Osteoblast (primary cell): ENCODE measurements around the gene UNC5A. TPM values are rescaled to one million over a fixed set of nuclear protein-coding genes. Genes with fewer than 3 reads are reported as not detected.

Experiments used
- DNase-seq: peaks from one replicate; pipeline ENCODE4 v3.0.0; 2011; ENCODE audit warnings: low spot score, mixed read lengths; ENCODE audit not compliant: insufficient read length; ENCODE audit errors: missing footprints
- H2AFZ ChIP-seq: 2 replicates; pipeline ENCODE4 v1.6.0; 2011; ENCODE audit warnings: mild to moderate bottlenecking, low read length
- H3K27ac ChIP-seq: 2 replicates; pipeline ENCODE4 v1.5.1; 2011; ENCODE audit warnings: mild to moderate bottlenecking, low read depth, low read length, moderate library complexity
- H3K27me3 ChIP-seq: 2 replicates; pipeline ENCODE4 v1.6.0; 2012; ENCODE audit warnings: mild to moderate bottlenecking, control low read depth, inconsistent platforms, low read length, moderate library complexity; ENCODE audit not compliant: insufficient read depth
- H3K36me3 ChIP-seq: 2 replicates; pipeline ENCODE4 v1.5.1; 2011; ENCODE audit warnings: mild to moderate bottlenecking, low read length, control low read depth, moderate library complexity; ENCODE audit not compliant: insufficient read depth
- H3K4me1 ChIP-seq: 2 replicates; pipeline ENCODE4 v1.5.1; 2011; ENCODE audit warnings: mild to moderate bottlenecking, low read length, control low read depth, moderate library complexity; ENCODE audit not compliant: insufficient read depth
- H3K4me2 ChIP-seq: 2 replicates; pipeline ENCODE4 v1.6.0; 2011; ENCODE audit warnings: mild to moderate bottlenecking, low read length; ENCODE audit not compliant: insufficient read depth
- H3K4me3 ChIP-seq: fragments of 200-600 bp; sonication (generic); 3 replicates; pipeline ENCODE4 v1.5.1; 2012; ENCODE audit warnings: mild to moderate bottlenecking, low read length, inconsistent platforms; ENCODE audit not compliant: insufficient read depth
- H3K79me2 ChIP-seq: 2 replicates; pipeline ENCODE4 v1.6.0; 2012; ENCODE audit warnings: mild to moderate bottlenecking, low read length, control low read depth, inconsistent platforms; ENCODE audit not compliant: insufficient read depth
- H3K9me3 ChIP-seq: 2 replicates; pipeline ENCODE4 v1.5.1; 2011; ENCODE audit warnings: low read depth, low read length, control low read depth
- H4K20me1 ChIP-seq: 2 replicates; pipeline ENCODE4 v1.6.0; 2012; ENCODE audit warnings: mild to moderate bottlenecking, low read length, control low read depth; ENCODE audit not compliant: insufficient read depth
- total RNA-seq: library from RNA; depleted of rRNA; stranded (reverse); fragments of >200 nt; gene quantifications from 2 replicates; pipeline ENCODE4 v1.2.3, GENCODE V29; 2012
- TF ChIP-seq, protein P1 (sequence below): IDR thresholded peaks from 2 replicates; pipeline ENCODE4 v1.5.1; 2011; ENCODE audit warnings: mild to moderate bottlenecking, low read depth, low read length, moderate library complexity; ENCODE audit errors: extremely low read depth

The UNC5A gene
- total RNA-seq, 1 donor, result not detected

DNA sequence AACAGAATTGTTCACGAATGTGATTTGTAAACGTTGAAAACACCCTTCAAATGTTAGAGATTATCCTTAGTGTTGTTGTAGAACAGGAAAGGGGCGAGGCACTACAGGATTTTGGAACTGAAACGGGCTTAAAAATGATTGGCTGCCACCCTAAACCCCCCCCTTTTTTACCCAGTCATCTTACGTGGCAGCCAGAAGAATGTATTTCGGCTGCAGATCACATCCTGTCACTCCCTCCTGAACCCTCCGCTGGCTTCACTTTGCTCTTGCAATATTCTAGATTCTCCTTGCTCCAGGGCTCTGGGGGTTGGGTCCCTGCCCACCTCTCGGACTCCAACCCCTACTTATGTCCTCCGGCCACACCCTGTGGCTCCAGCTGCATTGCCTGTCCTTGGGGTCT, 13.9 kb upstream of the UNC5A start:
- TF ChIP-seq, protein P1, sequence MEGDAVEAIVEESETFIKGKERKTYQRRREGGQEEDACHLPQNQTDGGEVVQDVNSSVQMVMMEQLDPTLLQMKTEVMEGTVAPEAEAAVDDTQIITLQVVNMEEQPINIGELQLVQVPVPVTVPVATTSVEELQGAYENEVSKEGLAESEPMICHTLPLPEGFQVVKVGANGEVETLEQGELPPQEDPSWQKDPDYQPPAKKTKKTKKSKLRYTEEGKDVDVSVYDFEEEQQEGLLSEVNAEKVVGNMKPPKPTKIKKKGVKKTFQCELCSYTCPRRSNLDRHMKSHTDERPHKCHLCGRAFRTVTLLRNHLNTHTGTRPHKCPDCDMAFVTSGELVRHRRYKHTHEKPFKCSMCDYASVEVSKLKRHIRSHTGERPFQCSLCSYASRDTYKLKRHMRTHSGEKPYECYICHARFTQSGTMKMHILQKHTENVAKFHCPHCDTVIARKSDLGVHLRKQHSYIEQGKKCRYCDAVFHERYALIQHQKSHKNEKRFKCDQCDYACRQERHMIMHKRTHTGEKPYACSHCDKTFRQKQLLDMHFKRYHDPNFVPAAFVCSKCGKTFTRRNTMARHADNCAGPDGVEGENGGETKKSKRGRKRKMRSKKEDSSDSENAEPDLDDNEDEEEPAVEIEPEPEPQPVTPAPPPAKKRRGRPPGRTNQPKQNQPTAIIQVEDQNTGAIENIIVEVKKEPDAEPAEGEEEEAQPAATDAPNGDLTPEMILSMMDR, result no peak
- no peak overlapping the region for H3K27ac ChIP-seq
- H4K20me1 ChIP-seq, result no peaks in the 10 kb centered on the region
- no peaks in the 10 kb centered on the region for H3K9me3 ChIP-seq
- no peak overlapping the region for H3K4me2 ChIP-seq
- H3K36me3 ChIP-seq, result no peaks in the 10 kb centered on the region
- H3K4me3 ChIP-seq, result no peak overlapping the region
- H3K27me3 ChIP-seq, result peaks cover 47% of the 10 kb centered on the region
- no peaks in the 10 kb centered on the region for H3K79me2 ChIP-seq
- DNase-seq, result peak; percentile 84
- H2AFZ ChIP-seq, result no peak overlapping the region
- H3K4me1 ChIP-seq, result no peaks in the 10 kb centered on the region

DNA sequence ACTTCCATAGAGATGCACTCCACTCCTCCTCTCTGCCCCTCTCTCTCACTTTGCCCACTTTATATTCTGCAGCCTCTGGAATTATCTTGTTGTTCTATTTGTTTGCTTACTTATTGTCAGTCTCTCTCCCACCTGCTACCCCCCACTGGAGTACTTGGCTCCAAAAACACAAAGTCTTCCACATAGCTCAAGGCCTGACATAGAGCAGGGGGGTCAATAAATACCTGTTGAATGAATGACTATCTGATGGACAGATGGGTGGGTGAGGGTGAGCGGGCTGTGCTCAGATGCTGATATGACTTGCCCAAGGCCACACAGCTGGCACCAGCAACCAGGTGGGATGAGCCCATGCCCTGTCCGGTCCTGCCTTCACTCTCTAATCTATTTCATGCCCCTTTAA, 13.4 kb upstream of the UNC5A start:
- H3K4me3 ChIP-seq, result no peak overlapping the region
- no peak overlapping the region for H2AFZ ChIP-seq
- DNase-seq, result peak; percentile 63
- H3K9me3 ChIP-seq, result no peaks in the 10 kb centered on the region
- TF ChIP-seq, protein P1, result no peak
- no peaks in the 10 kb centered on the region for H3K4me1 ChIP-seq
- no peak overlapping the region for H3K27ac ChIP-seq
- H3K79me2 ChIP-seq, result no peaks in the 10 kb centered on the region
- no peak overlapping the region for H3K4me2 ChIP-seq
- peaks cover 47% of the 10 kb centered on the region for H3K27me3 ChIP-seq
- no peaks in the 10 kb centered on the region for H4K20me1 ChIP-seq
- no peaks in the 10 kb centered on the region for H3K36me3 ChIP-seq

DNA sequence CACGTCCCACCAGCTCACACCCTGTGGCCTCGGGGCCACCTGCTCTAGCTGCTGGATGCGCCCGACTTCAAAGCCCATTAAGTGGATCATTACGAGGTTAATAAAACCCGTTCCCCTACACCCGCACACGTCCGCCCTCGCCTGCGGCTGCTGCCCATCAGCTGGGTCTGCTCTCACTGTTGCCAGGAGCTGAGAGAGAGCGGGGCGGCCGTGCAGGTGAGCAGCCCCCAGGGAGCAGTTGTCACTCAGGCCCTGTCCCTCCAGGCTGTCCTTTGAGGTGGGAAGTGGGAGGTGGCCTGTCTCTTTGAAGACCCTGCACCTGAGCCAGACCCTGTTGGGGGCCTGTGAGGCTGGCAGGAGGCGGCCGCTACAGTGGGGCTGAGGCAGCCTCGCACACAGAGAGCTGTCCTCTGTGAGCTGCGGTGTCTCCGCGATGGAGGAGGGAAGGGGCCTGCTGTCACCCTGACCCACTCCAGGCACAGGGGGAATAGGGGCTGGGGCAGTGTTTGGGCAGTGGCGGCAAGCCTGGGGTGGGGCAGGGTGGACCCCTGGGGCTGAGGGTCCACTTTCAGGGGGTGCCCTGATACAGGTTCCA, 12.8 kb upstream of the UNC5A start:
- TF ChIP-seq, protein P1, result no peak
- no peaks in the 10 kb centered on the region for H3K36me3 ChIP-seq
- H3K4me1 ChIP-seq, result no peaks in the 10 kb centered on the region
- H3K79me2 ChIP-seq, result no peaks in the 10 kb centered on the region
- H2AFZ ChIP-seq, result no peak overlapping the region
- H3K9me3 ChIP-seq, result no peaks in the 10 kb centered on the region
- H3K4me2 ChIP-seq, result no peak overlapping the region
- H3K27me3 ChIP-seq, result peaks cover 47% of the 10 kb centered on the region
- H3K4me3 ChIP-seq, result no peak overlapping the region
- H4K20me1 ChIP-seq, result no peaks in the 10 kb centered on the region
- peak; percentile 67 for DNase-seq
- no peak overlapping the region for H3K27ac ChIP-seq

DNA sequence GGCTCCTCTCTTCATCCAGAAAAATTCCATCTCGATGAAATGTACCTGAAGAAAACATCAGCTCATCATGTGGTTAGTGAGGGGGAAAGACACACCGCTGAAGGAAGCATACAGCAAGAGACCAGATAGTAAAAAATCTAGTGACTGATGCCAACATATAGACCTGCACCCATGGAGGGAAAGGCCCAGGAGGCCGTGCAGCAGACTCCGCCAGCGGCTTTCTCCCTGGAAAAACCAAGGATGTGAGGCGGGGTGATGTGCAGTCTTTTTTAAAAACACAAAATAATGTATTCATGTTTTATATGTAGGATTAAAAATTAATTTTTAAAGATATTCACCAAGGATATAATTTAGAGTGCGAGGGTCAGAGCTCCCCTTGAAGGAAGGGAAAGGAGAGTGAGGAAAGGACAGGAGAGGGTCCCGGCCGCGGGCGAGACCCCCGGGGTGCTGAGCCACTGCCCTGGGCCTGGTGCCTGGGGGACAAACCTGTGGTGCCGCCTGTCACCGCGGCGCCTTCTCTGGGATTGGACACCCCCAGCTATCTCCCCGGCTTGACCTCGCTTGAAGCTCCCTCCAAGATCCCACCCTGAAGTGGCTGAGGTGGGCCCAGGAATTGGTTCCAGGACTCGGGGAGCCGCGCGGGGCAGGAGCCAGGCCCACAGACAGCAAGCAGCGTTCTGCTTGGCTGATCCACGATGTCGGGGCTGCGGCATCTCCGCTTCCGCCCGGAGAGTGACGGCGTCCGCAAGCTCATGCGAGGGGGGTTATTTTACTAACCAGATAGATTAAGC, 12.1 kb upstream of the UNC5A start:
- no peak overlapping the region for H3K4me2 ChIP-seq
- no peak overlapping the region for H3K27ac ChIP-seq
- no peak overlapping the region for H3K4me3 ChIP-seq
- no peaks in the 10 kb centered on the region for H3K79me2 ChIP-seq
- peaks cover 47% of the 10 kb centered on the region for H3K27me3 ChIP-seq
- H4K20me1 ChIP-seq, result no peaks in the 10 kb centered on the region
- TF ChIP-seq, protein P1, result no peak
- DNase-seq, result peak; percentile 73
- no peaks in the 10 kb centered on the region for H3K4me1 ChIP-seq
- no peaks in the 10 kb centered on the region for H3K36me3 ChIP-seq
- H2AFZ ChIP-seq, result no peak overlapping the region
- no peaks in the 10 kb centered on the region for H3K9me3 ChIP-seq
